ENCODE measurements around the gene HIRA.
A peak's percentile ranks its signal among the peaks of the same experiment; 100 is the strongest.

The HIRA gene

GRCh38 chr22:19431649-19432132 is at the start of gene HIRA:
Gene HIRA, minus strand, starts transcription at chr22:19431733. Its CDS starts 257 bp downstream, at chr22:19431476.
- peak within 1 kb of the TSS; percentile 88 for H2AFZ ChIP-seq (ENCODE audit: low read length)
- H3K9me3 ChIP-seq (replicated peaks; ENCODE audit: insufficient read depth, low read length) = no peaks in the 10 kb centered on the region
- peaks cover 27% of the 10 kb centered on the region for H3K4me1 ChIP-seq (ENCODE audit: low read length)
- peaks cover 18% of the 10 kb centered on the region for H3F3A ChIP-seq (ENCODE audit: insufficient read depth, low read length)
- H3K9me2 ChIP-seq (replicated peaks; ENCODE audit: insufficient read depth, low read length) = no peaks in the 10 kb centered on the region
- H3K36me3 ChIP-seq (replicated peaks; ENCODE audit: insufficient read depth, low read length) = 0 out of 2 replicates have a peak, but pooled peaks cover 7% of the 10 kb centered on the region
- peak within 1 kb of the TSS; percentile 99 for H3K4me3 ChIP-seq (ENCODE audit: low read length)
- H3K4me2 ChIP-seq (ENCODE audit: low read depth, low read length) = peak within 1 kb of the TSS; percentile 87
- no peak for TF ChIP-seq EZH2 (optimal IDR thresholded peaks at IDR 0.05; ENCODE audit: low read depth, low read length)
- no peak for TF ChIP-seq EZH2phosphoT487 (IDR thresholded peaks at IDR 0.05; ENCODE audit: low read length)
- TF ChIP-seq CTCF (IDR thresholded peaks at IDR 0.05; ENCODE audit: low read length) = no peak
- peak within 1 kb of the TSS; percentile 99 for H3K9ac ChIP-seq (ENCODE audit: low read length)
- peak within 1 kb of the TSS; percentile 97 for H3K27ac ChIP-seq (ENCODE audit: low read length)
- DNase-seq = peak; percentile 81
- peaks cover 60% of the 10 kb centered on the region for H3K79me2 ChIP-seq (ENCODE audit: low read length)
- H3K27me3 ChIP-seq (replicated peaks; ENCODE audit: insufficient read depth, low read length) = no peaks in the 10 kb centered on the region
- peaks cover 11% of the 10 kb centered on the region; the same call in 1 of the 2 replicates for H4K20me1 ChIP-seq (ENCODE audit: insufficient read depth, low read length)

GRCh38 chr22:19480789-19481188 is 49.3 kb upstream of the HIRA start:
- H3K36me3 ChIP-seq (replicated peaks; ENCODE audit: insufficient read depth, low read length) = peaks cover 2% of the 10 kb centered on the region; the same call in 1 of the 2 replicates
- TF ChIP-seq EZH2 (optimal IDR thresholded peaks at IDR 0.05; ENCODE audit: low read depth, low read length) (no peak), CTCF (IDR thresholded peaks at IDR 0.05; ENCODE audit: low read length) (no peak), EZH2phosphoT487 (IDR thresholded peaks at IDR 0.05; ENCODE audit: low read length) (no peak)
- peak overlapping the region; percentile 79 for H3K4me3 ChIP-seq (ENCODE audit: low read length)
- DNase-seq = no peak
- H3K4me1 ChIP-seq (ENCODE audit: low read length) = 0 out of 2 replicates have a peak, but pooled peaks cover 3% of the 10 kb centered on the region
- H3K27me3 ChIP-seq (replicated peaks; ENCODE audit: insufficient read depth, low read length) = no peaks in the 10 kb centered on the region
- H3K27ac ChIP-seq (ENCODE audit: low read length) = no peak overlapping the region
- H3K9me3 ChIP-seq (replicated peaks; ENCODE audit: insufficient read depth, low read length) = no peaks in the 10 kb centered on the region
- H3K9me2 ChIP-seq (replicated peaks; ENCODE audit: insufficient read depth, low read length) = no peaks in the 10 kb centered on the region
- H4K20me1 ChIP-seq (ENCODE audit: insufficient read depth, low read length) = peaks cover 11% of the 10 kb centered on the region
- peak overlapping the region; percentile 96; the same call in 1 of the 2 replicates for H3K9ac ChIP-seq (ENCODE audit: low read length)
- peaks cover 6% of the 10 kb centered on the region; the same call in 1 of the 2 replicates for H3F3A ChIP-seq (ENCODE audit: insufficient read depth, low read length)
- H2AFZ ChIP-seq (ENCODE audit: low read length) = no peak overlapping the region
- H3K4me2 ChIP-seq (ENCODE audit: low read depth, low read length) = peak overlapping the region; percentile 72
- H3K79me2 ChIP-seq (ENCODE audit: low read length) = peaks cover 51% of the 10 kb centered on the region

- no peak for DNase-seq
- Histone ChIP-seq H3K27me3 (replicated peaks; ENCODE audit: insufficient read depth, low read length) (no peaks in the 10 kb centered on the region), H3K79me2 (ENCODE audit: low read length) (peaks cover 57% of the 10 kb centered on the region), H3K9me2 (replicated peaks; ENCODE audit: insufficient read depth, low read length) (no peaks in the 10 kb centered on the region), H3F3A (ENCODE audit: insufficient read depth, low read length) (peaks cover 6% of the 10 kb centered on the region; the same call in 1 of the 2 replicates), H3K4me1 (ENCODE audit: low read length) (0 out of 2 replicates have a peak, but pooled peaks cover 3% of the 10 kb centered on the region), H3K4me2 (ENCODE audit: low read depth, low read length) (peak overlapping the region; percentile 72), H2AFZ (ENCODE audit: low read length) (peak overlapping the region; percentile 59), H3K27ac (ENCODE audit: low read length) (peak overlapping the region; percentile 13; the same call in 1 of the 2 replicates), H3K9me3 (replicated peaks; ENCODE audit: insufficient read depth, low read length) (no peaks in the 10 kb centered on the region), H3K9ac (ENCODE audit: low read length) (peak overlapping the region; percentile 96), H4K20me1 (ENCODE audit: insufficient read depth, low read length) (peaks cover 13% of the 10 kb centered on the region), H3K36me3 (replicated peaks; ENCODE audit: insufficient read depth, low read length) (peaks cover 2% of the 10 kb centered on the region; the same call in 1 of the 2 replicates), H3K4me3 (ENCODE audit: low read length) (peak overlapping the region; percentile 79)
- TF ChIP-seq EZH2phosphoT487 (IDR thresholded peaks at IDR 0.05; ENCODE audit: low read length) (no peak), EZH2 (optimal IDR thresholded peaks at IDR 0.05; ENCODE audit: low read depth, low read length) (no peak), CTCF (IDR thresholded peaks at IDR 0.05; ENCODE audit: low read length) (no peak)
Observed at GRCh38 chr22:19480173-19480568, 48.6 kb upstream of the HIRA start.
